GM12865 (cell line): ENCODE results near the gene NMBR.
"Not testable (repeated sequence)": the region's sequence is repeated elsewhere in the genome, so short reads cannot be mapped to it uniquely, and the experiment has no call there.

ENCODE experiments used
- DNase-seq: peaks from one replicate; pipeline ENCODE4 v3.0.0; 2010; ENCODE audit warnings: low read depth
- H3K4me3 ChIP-seq: 2 replicates; pipeline ENCODE4 v1.5.1; 2011; ENCODE audit warnings: mild to moderate bottlenecking, low read depth, low read length, control low read depth
- TF ChIP-seq, protein P1 (sequence below): IDR thresholded peaks from 2 replicates; pipeline ENCODE4 v1.5.1; 2011; ENCODE audit warnings: low read length, control low read depth, low read depth, inconsistent platforms; ENCODE audit not compliant: insufficient read depth; ENCODE audit errors: missing control alignments

The NMBR gene

DNA sequence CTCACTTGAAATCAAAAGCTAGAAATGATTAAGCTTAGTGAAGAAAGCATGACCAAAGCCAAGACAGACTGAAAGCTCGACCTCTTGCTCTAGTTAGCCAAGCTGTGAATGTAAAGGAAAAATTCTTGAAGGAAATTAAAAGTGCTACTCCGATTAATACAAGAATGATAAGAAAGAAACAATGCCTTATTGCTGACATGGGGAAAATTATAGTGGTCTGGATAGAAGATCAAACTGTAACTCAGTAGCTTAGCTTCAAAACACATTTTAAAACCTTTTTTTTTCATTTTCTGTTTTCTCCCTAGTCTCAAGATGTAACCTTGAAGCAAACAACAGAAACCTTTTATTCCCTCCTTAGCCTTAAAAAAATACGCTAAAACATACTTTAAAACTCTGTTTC lies 25.6 kb downstream of the NMBR start:
- H3K4me3 ChIP-seq = no peak overlapping the region
- TF ChIP-seq, protein P1, sequence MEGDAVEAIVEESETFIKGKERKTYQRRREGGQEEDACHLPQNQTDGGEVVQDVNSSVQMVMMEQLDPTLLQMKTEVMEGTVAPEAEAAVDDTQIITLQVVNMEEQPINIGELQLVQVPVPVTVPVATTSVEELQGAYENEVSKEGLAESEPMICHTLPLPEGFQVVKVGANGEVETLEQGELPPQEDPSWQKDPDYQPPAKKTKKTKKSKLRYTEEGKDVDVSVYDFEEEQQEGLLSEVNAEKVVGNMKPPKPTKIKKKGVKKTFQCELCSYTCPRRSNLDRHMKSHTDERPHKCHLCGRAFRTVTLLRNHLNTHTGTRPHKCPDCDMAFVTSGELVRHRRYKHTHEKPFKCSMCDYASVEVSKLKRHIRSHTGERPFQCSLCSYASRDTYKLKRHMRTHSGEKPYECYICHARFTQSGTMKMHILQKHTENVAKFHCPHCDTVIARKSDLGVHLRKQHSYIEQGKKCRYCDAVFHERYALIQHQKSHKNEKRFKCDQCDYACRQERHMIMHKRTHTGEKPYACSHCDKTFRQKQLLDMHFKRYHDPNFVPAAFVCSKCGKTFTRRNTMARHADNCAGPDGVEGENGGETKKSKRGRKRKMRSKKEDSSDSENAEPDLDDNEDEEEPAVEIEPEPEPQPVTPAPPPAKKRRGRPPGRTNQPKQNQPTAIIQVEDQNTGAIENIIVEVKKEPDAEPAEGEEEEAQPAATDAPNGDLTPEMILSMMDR = no peak

GRCh38 chr6:142118925-142119324 lies 28.0 kb downstream of the NMBR start:
- H3K4me3 ChIP-seq = no peak overlapping the region
- DNase-seq = no peak
- TF ChIP-seq, protein P1 = no peak

More for the DNA sequence above, 25.6 kb downstream of the NMBR start:
- DNase-seq = no peak

DNA sequence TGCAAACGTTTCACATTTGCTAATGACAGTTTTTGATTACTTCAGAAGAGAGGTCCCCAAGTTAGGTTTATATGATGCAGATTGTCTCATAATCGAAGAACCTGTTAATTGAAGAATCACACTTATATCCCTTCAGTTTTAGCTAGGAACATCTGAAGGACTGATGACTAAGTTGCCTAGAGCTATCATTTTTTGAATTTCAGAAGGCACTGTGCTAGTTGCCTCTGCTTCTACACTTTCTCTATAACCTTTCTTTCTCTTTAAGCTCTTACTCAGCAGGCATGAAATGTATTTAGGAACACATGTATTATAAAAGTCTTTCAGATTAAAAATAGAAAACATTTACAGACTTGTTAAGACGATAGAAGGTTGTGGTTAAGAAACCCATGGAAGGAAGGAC lies 28.6 kb downstream of the NMBR start:
- TF ChIP-seq, protein P1 = no peak
- DNase-seq = no peak
- H3K4me3 ChIP-seq = no peak overlapping the region

DNA sequence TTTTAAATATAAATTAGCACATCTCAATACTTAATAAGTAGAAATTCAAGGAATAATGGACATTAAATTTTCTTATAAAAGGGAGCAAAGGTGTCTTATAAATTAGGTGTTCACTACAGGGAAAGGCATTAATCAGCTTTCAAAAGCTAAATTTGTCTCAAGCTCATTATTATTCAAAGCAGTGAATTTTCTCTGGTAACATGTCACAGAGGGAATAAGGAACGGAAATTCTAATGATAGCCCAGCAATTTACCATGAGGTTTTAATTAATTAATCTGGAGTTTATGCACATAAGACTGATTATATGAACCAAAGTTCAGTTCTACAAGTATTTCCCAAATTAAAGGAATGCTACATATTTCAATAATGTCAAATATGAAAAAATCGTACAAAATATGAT lies 29.6 kb downstream of the NMBR start:
- TF ChIP-seq, protein P1 = no peak
- no peak for DNase-seq
- no peak overlapping the region for H3K4me3 ChIP-seq

GRCh38 chr6:142112451-142113061 lies 34.4 kb downstream of the NMBR start:
- DNase-seq = peak; percentile 78
- no peak overlapping the region for H3K4me3 ChIP-seq
- TF ChIP-seq, protein P1 = peak; percentile 63

DNA sequence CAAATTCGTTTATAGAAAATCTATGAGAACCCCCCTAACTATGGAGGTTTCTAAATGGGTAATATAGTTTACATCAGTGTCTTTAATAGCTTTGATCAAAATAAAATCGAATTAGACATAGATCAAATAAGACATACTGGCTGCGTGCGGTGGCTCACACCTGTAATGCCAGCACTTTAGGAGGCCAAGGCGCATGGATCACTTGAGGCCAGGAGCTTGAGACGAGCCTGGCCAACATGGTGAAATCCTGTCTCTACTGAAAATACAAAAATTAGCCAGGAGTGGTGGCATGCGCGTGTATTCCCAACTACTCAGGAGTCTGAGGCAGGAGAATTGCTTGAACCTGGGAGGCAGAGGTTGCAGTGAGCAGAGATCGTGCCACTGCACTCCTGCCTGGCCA lies 36.1 kb downstream of the NMBR start:
- DNase-seq, H3K4me3 ChIP-seq: not testable (repeated sequence)

DNA sequence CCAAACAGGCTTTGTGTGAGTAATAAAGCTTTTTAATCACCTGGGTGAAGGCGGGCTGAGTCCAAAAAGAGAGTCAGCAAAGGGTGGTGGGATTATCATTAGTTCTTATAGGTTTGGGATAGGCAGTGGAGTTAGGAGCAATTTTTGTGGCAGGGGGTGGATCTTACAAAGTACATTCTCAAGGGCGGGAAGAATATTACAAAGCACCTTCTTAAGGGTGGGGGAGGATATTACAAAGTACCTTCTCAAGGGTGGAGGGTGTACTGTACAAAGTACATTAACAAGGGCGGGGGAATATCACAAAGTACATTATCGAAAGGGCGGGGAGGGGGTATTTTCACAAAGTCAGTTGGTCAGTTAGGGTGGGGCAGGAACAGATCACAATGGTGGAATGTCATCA lies 42.1 kb downstream of the NMBR start:
- not testable (repeated sequence) for H3K4me3 ChIP-seq, DNase-seq

GRCh38 chr6:142088858-142089216 lies 58.1 kb downstream of the NMBR start:
- TF ChIP-seq, protein P1 = no peak
- no peak overlapping the region for H3K4me3 ChIP-seq
- DNase-seq = no peak
